Lower leg skin (tissue), 3 donors: Measurements from ENCODE around the gene SIRPA.

Experiments used
- POLR2A ChIP-seq, 2 donors: fragments of 450-650 bp; IDR thresholded peaks; one replicate each; pipeline ENCODE4 v1.6.1; 2016 to 2017; ENCODE audit warnings: antibody characterized with exemption in 2 of 2, mild to moderate bottlenecking in 1 of 2, moderate library complexity in 1 of 2
- TF ChIP-seq, protein P1 (sequence below), 3 donors: fragments of 450-650 bp; IDR thresholded peaks; one replicate each; pipeline ENCODE4 v1.5.1; 2016; ENCODE audit warnings: antibody characterized with exemption in 3 of 3, mild to moderate bottlenecking in 3 of 3, moderate library complexity in 2 of 3

GRCh38 chr20:1924910-1925861, 30.0 kb downstream of the SIRPA start:
- TF ChIP-seq, protein P1, sequence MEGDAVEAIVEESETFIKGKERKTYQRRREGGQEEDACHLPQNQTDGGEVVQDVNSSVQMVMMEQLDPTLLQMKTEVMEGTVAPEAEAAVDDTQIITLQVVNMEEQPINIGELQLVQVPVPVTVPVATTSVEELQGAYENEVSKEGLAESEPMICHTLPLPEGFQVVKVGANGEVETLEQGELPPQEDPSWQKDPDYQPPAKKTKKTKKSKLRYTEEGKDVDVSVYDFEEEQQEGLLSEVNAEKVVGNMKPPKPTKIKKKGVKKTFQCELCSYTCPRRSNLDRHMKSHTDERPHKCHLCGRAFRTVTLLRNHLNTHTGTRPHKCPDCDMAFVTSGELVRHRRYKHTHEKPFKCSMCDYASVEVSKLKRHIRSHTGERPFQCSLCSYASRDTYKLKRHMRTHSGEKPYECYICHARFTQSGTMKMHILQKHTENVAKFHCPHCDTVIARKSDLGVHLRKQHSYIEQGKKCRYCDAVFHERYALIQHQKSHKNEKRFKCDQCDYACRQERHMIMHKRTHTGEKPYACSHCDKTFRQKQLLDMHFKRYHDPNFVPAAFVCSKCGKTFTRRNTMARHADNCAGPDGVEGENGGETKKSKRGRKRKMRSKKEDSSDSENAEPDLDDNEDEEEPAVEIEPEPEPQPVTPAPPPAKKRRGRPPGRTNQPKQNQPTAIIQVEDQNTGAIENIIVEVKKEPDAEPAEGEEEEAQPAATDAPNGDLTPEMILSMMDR (IDR thresholded peaks at IDR 0.05): no peak
- no peak for TF ChIP-seq POLR2A (IDR thresholded peaks at IDR 0.05)
